Iris pigment epithelial cell (primary cell): ENCODE results near the gene KCND2.

Experiments
- DNase-seq: peaks from one replicate; pipeline ENCODE4 v3.0.0-alpha.2; 2011; ENCODE audit warnings: low read depth

The KCND2 gene

DNA sequence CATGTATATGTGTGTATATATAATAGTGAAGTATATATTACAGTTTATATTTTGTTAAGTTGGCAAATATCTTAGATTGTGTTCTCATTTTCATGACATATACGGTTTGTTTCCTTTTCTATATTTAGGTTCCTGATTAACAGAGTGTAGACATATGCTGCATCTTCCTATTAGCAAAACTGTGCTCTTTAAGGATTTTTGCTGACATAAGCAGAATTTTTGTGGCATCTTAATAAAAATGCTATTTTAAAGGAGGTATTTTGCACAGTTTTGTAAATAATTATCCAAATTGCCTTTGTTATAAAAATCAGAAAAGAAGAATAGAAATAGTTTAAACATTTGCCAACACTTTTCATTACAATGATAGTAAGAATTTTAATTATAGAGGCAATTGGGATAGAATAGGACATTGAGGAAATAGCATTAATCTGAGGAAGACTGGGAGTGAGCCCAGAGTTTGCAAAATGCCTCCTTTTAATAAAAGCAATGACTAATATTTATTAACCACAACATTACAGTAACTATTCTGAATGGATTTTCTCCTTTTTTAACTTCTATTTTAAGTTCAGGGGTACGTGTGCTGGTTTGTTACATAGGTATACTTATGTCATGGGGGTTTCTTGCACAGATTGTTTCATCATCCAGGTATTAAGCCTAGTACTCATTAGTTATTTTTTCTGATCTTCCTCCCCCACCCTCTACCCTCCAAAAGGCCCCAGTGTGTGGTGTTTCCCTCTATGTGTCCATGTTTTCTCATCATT is 38.2 kb downstream of the KCND2 start:
- no peak for DNase-seq

DNA sequence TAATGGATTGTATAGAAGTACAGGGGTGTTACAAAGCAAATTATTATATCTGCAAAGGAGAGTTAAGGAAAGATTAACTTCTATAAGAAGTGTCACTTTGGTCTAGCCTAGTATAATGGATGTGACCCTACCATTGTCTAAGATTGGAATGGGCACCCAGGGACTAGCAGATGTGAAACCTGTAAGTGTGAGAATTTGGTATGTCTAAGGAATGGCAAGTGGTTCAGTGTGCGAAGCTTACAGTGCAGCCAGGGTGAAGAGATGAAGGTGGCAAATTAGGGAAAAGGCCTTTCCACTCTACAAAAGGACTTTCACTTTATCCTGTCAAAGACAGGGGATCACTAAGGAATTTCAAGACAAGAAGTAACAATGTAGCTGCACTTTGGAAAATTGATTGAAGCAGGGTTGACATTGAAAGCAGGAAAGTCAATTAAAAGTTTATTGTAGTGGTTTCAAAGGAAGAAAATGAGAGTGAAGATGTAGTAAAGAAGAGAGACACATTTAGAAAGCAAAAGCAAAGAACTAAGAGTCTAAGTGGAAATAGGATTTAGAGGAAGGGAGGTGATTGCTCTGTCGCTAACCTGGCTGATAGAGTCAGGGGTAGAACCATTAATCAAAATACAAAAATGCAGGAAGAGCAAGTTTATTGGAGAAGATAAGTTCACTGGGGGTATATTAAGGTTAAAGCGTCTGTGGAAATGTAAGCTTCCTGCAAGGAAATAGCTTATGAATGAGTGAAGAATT is 47.4 kb downstream of the KCND2 start:
- no peak for DNase-seq

DNA sequence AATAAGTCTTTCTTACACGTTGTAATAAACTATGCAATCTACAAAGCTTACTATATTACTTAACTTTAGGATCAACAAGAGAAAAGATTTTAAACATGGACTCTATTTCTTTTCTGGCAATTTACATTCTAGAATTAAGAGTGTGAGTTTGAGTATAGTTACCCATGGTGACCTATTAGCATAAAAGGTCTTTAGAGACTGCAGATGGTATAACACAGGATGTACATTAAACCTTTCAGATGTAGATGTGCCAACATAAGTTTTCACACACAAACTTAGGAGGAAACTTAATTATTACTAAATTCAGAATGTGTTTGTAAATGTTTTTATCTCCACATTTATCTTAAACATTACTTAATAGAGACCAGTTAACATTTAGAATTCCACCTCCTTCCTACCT is 54.1 kb downstream of the KCND2 start:
- no peak for DNase-seq

DNA sequence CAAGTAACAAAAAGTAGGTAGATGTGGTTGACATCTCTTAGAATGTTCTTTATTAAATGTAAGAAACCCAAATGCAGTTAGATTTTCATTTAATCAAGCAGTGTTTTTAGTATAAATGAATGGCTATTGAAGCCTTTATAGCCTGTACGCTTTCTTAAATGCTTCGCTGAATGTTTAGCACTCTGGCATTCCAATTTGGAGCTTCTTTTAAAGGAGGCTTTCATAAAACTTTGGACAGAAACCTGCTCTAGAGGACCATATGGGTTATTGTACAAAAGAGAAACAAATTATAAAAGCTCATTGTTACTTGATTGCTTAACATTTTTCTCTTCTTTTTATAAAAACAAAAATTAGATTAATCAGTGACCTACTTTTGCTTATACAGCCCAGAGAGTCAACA is 59.5 kb downstream of the KCND2 start:
- no peak for DNase-seq

DNA sequence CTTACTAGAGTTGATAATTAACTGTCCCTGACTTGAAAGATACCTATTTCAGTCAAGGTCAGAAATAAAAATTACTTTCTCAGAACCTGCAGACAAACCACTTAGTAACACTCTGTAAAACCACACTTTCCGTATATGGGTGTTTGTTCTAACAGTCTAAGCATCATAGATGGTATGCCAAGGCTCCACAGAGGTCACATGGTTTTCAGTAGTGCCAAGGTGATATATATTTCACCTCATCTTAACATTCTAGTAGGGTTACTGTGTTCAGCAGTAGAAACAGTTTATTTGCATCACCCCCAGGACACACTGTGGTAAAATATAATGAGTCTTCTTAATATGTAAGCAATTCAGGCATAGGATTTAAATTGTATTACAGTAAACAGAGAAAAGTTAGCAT is 61.5 kb downstream of the KCND2 start:
- DNase-seq: no peak

- peak; percentile 24 for DNase-seq
Observed at GRCh38 chr7:120337308-120337907, 64.4 kb downstream of the KCND2 start.

DNA sequence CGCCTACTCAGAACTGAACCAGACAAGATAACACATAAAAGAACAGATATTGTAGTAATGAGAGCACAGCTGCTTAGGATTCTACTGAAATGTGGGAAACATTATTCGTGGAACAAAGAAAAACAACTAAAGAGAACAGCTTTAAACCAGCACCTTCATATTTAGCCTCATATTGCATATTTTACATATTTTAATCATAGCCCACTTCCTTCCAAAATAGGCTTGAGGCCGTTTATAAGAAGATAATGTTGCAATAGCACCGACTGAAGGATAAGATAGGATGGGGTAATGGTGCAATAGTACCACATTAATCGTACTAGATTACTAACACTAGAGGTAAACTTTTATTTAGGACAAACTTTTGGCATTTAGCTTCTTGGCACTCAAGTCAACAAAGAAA is 71.3 kb downstream of the KCND2 start:
- peak; percentile 63 for DNase-seq

DNA sequence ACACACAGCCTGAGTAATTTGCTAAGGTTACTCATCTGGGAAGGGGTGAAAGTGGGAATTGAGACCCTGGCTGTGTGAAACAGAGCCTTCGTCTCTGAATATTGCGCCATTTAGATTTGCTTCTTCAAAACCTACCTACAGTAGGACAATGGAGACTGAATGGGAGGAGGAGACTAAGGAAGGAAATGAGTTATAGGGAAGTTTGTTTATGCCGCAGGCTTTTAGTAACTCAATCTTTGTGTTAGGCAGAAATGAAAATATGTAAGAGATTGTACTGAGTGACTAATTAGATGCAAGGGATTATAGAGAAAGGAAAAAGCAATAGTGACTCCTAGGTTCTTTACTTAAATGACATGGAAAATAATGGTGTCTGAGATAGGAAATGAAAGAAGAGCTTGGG is 80.2 kb downstream of the KCND2 start:
- DNase-seq: no peak

GRCh38 chr7:120360918-120361317 is 87.9 kb downstream of the KCND2 start:
- no peak for DNase-seq

- DNase-seq: no peak
Observed at GRCh38 chr7:120363414-120363813, 90.4 kb downstream of the KCND2 start.

DNA sequence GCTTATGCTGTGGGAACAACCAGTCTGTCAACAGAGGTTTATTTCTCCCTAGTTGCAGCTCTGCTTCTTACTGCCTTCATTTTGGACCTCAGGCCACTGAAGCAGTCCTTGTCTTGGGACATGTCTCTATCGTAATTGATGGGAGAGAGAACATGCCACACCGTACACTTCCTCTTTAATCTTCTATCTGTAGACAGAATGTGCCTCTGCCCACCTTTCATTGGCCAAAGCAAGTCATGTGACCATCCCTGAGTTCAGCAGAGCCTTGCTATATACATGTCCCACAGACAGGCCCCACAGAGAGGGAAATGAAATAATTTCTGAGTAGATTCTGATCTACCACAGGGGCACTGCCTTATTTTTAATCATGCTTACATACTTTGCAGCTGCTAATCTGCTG is 98.0 kb downstream of the KCND2 start:
- DNase-seq: no peak

GRCh38 chr7:120373174-120373573 is 100.2 kb downstream of the KCND2 start:
- no peak for DNase-seq

DNA sequence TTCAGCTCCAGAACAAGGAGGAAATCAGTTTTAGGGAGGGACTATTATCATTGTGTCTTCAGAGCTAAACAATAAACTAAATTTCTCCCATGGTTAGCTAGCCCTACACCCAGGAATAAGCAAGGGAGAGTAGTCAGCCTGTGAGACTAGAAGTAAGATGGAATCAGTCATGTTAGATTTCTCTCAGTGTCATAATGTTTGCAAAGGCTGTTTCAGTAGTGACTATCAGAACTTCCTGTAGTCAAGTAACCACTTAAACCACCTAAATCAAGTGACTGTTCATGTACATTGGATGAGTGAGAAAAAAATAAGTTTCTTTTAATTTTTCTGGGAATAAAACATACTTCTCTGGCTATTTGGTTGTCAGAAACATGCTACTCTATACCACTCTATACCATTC is 121.6 kb downstream of the KCND2 start:
- DNase-seq: no peak

- DNase-seq: no peak
Observed at GRCh38 chr7:120395526-120396019, 122.6 kb downstream of the KCND2 start.

DNA sequence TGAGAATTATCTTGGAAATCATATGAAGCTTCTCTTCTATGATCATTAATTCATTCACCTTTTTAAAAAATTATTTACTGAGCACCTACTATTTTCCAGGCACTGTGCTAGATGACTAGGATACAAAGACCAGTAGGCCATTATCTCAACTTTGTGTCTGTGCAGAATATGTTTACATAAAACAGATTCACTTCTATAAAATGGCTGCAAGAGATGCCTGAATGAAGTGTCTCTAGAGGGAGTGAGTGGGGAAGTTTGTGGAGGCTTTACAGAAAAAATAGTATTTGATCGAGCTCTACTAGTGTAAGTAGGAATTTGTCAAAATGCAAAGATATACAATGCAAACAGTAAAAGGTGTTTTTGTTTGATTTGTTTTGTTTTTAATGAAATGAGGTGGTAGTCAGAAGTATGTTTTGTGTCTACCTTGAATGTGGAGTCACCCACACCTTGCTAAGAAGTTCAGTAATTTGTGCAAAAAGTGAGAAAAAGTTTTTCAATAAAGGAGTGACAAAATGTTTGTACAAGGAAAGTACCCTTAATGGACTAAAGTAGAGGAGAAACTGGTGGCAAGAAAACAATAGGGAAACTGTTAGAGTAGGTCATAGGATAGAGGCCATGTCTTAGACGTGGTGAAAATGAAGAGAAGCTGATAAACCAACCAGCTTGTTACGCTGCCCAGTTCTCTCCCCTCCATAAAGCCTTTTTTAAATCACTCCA is 125.5 kb downstream of the KCND2 start:
- DNase-seq: no peak

DNA sequence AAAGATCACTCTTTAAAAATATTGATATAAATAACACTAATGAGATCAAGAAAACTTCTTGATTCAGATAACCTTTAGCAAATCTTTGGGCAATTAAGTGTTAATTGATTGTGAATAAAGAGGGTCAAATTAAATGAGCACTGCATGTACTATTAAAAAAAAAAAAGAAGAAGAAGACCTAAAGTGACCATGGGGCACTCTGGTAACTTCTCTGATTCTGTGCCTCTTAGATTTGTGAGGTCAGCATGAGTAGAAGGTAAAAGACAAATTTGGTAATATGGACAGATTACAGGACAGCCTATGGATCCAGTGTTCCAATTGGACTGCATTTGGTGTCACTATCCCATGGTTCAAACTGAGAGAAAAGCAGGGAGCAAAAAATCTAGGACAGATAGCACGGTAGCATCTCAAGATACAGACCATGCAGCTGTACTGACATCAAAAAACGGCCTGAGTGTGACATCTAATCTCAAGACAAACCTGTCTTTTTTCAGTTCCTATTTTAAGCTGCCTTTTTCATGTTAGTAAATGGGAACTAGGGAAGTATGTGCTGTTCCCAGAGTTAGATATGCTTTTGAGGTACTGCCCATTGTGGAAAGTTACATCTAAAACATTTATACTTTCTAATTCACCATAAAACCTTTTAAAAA is 128.0 kb downstream of the KCND2 start:
- DNase-seq: no peak

DNA sequence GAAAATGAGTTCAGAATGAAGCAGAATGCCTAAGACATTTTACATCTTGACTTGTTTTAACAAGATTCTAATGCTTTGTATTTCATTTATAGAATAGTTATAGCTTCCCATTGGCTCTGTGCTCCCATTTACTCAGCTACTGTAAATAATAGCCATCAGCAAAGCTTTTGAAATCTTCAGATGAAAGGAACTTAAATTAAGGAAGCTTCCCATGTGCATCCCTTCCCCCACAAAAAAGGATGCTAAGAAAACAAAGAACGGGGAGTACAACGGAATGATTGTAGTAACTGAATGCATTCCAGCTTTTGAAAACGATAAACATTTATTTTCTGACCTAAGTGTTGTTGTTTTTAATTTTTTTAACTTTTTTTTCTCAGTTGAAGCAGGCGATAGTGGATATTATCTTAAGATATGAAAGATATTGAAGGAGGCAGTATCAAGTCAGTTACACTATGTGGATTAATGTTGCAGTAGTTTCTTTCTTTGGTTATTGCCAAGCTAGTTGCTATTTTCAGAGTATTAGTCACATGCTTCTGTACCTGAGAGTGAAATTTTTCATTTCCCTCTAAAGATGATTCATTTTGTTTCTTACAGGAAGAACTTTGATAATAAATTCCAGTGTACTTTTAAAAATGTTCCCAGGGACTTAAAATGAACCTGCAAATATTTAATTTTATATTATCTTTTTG is 129.2 kb downstream of the KCND2 start:
- DNase-seq: peak; percentile 74

GRCh38 chr7:120402801-120403200 is 129.8 kb downstream of the KCND2 start:
- DNase-seq: peak; percentile 51

GRCh38 chr7:120404042-120404441 is 131.1 kb downstream of the KCND2 start:
- DNase-seq: no peak

GRCh38 chr7:120405652-120406051 is 132.7 kb downstream of the KCND2 start:
- no peak for DNase-seq

DNA sequence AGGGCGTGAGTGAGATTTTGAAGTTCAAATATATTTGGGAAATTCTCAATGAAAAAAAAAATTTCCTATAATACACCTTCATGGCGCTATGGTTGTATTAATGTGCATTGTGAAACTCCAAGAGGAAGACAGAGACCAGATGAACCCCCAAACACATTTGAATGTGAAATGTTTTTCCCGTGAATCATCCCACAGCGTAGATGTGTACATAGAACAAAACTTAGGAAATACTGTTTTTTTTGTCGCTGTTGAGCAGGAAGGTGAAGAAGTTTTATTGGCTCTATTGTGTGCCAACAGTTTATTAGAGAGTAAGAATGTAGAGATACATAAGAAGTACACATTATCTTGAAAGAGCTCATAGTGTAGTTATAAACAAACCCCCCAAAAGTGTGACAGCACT is 134.0 kb downstream of the KCND2 start:
- DNase-seq: peak; percentile 75
